ENCODE measurements around the gene DMTF1.

Gene DMTF1

GRCh38 chr7:87187120-87187519, 34.9 kb downstream of the DMTF1 start:
- Histone ChIP-seq H3K36me3 (peaks cover 100% of the 10 kb centered on the region), H3K9me3 (no peaks in the 10 kb centered on the region), H3K27ac (no peak overlapping the region), H3K4me1 (ENCODE audit: control insufficient read depth in 1 of 2, insufficient read depth in 1 of 2, low read depth in 1 of 2, low read length in 1 of 2) (no peaks in the 10 kb centered on the region), H3K4me3 (ENCODE audit: low read depth in 1 of 2, low read length in 1 of 2) (no peak overlapping the region), H3K27me3 (no peaks in the 10 kb centered on the region)
- TF ChIP-seq CTCF (IDR thresholded peaks at IDR 0.05) = no peak

- Histone ChIP-seq H3K9me3 (no peaks in the 10 kb centered on the region), H3K27me3 (no peaks in the 10 kb centered on the region), H3K36me3 (peaks cover 100% of the 10 kb centered on the region), H3K27ac (no peak overlapping the region), H3K4me3 (ENCODE audit: low read depth in 1 of 2, low read length in 1 of 2) (no peak overlapping the region), H3K4me1 (ENCODE audit: control insufficient read depth in 1 of 2, insufficient read depth in 1 of 2, low read depth in 1 of 2, low read length in 1 of 2) (no peaks in the 10 kb centered on the region)
- no peak for TF ChIP-seq CTCF (IDR thresholded peaks at IDR 0.05)
Observed at GRCh38 chr7:87188930-87189329, 36.7 kb downstream of the DMTF1 start.

DNA sequence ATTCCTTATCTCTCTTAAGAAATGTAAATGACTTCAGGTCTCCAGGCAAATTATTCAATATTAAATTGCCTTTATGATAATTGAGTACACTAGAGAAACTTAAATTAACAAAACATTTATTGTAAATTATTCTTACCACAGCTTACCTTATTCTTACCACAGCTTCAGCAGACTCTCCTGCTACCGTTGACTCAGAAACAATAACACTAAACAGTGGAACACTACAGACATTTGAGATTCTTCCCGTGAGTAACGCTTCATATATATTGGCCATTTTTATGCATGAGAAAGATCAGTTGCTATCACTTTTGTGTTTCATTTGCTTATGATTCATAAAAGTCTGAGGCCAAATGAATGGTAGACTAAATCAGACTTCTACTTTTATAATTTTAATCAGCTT, 38.5 kb downstream of the DMTF1 start:
- Histone ChIP-seq H3K36me3 (peaks cover 100% of the 10 kb centered on the region), H3K9me3 (no peaks in the 10 kb centered on the region), H3K4me1 (ENCODE audit: control insufficient read depth in 1 of 2, insufficient read depth in 1 of 2, low read depth in 1 of 2, low read length in 1 of 2) (no peaks in the 10 kb centered on the region), H3K27ac (no peak overlapping the region), H3K27me3 (no peaks in the 10 kb centered on the region), H3K4me3 (ENCODE audit: low read depth in 1 of 2, low read length in 1 of 2) (no peak overlapping the region)
- no peak for TF ChIP-seq CTCF (IDR thresholded peaks at IDR 0.05)

GRCh38 chr7:87192784-87193487, 40.7 kb downstream of the DMTF1 start:
- Histone ChIP-seq H3K36me3 (peaks cover 99% of the 10 kb centered on the region), H3K9me3 (no peaks in the 10 kb centered on the region), H3K4me3 (ENCODE audit: low read depth in 1 of 2, low read length in 1 of 2) (no peak overlapping the region), H3K27ac (no peak overlapping the region), H3K27me3 (no peaks in the 10 kb centered on the region), H3K4me1 (ENCODE audit: control insufficient read depth in 1 of 2, insufficient read depth in 1 of 2, low read depth in 1 of 2, low read length in 1 of 2) (no peaks in the 10 kb centered on the region)
- no peak for TF ChIP-seq CTCF (IDR thresholded peaks at IDR 0.05)

DNA sequence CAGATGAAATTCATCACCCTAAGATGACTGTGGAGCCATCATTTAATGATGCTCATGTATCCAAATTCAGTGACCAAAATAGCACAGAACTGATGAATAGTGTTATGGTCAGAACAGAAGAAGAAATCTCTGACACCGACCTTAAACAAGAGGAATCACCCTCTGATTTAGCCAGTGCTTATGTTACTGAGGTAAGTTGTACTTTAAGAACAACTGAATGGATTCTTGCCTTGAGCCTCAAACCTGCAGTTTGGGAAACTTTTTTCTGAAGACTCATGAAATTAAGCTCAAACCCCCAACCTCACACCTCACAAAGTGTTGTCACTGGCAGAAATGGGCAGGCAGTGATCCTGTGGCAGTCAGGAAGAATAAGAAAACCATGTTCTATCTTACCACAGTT, 41.7 kb downstream of the DMTF1 start:
- Histone ChIP-seq H3K27me3 (no peaks in the 10 kb centered on the region), H3K36me3 (peaks cover 98% of the 10 kb centered on the region)

More for the DNA sequence above, 41.7 kb downstream of the DMTF1 start:
- H3K9me3 ChIP-seq = no peaks in the 10 kb centered on the region
- TF ChIP-seq CTCF (IDR thresholded peaks at IDR 0.05) = no peak
- H3K4me3 ChIP-seq (ENCODE audit: low read depth in 1 of 2, low read length in 1 of 2) = no peak overlapping the region
- no peaks in the 10 kb centered on the region for H3K4me1 ChIP-seq (ENCODE audit: control insufficient read depth in 1 of 2, insufficient read depth in 1 of 2, low read depth in 1 of 2, low read length in 1 of 2)
- no peak overlapping the region for H3K27ac ChIP-seq

Measured in neutrophil (primary cell).